Epithelial cell of proximal tubule (primary cell): ENCODE measurements around the gene KCTD15. TPM values are rescaled to one million over a fixed set of nuclear protein-coding genes. Genes with fewer than 3 reads are reported as not detected.

ENCODE experiments used
- DNase-seq: peaks from one replicate; pipeline ENCODE4 v3.0.0-alpha.2; 2011; ENCODE audit warnings: low read depth
- H3K4me3 ChIP-seq: 2 replicates; pipeline ENCODE4 v1.5.1; 2011; ENCODE audit warnings: low read depth, mild to moderate bottlenecking, low read length
- CTCF ChIP-seq: conservative IDR thresholded peaks from 2 replicates; pipeline ENCODE4 v1.5.1; 2012; ENCODE audit warnings: low read depth, mild to moderate bottlenecking, low read length
- total RNA-seq: library from RNA; depleted of rRNA; stranded (reverse); fragments of >200 nt; gene quantifications from 2 replicates; pipeline ENCODE4 v1.2.3, GENCODE V29; 2015

The KCTD15 gene
- total RNA-seq, 1 donor from 2014 or later, result 22.4 TPM

- H3K4me3 ChIP-seq, result no peak overlapping the region
- no peak for TF ChIP-seq CTCF
- no peak for DNase-seq
These were observed 45.3 kb upstream of the KCTD15 start for GRCh38 chr19:33751436-33751770.

- DNase-seq, result no peak
- H3K4me3 ChIP-seq, result no peak overlapping the region
- no peak for TF ChIP-seq CTCF
These were observed 44.5 kb upstream of the KCTD15 start for GRCh38 chr19:33752018-33752800.

- TF ChIP-seq CTCF, result no peak
These were observed 43.7 kb upstream of the KCTD15 start for GRCh38 chr19:33752945-33753344.

GRCh38 chr19:33754361-33754760 is 42.3 kb upstream of the KCTD15 start:
- DNase-seq, result no peak
- no peak for TF ChIP-seq CTCF
- H3K4me3 ChIP-seq, result no peak overlapping the region

More at GRCh38 chr19:33752945-33753344, 43.7 kb upstream of the KCTD15 start:
- no peak overlapping the region for H3K4me3 ChIP-seq
- no peak for DNase-seq

- no peak for DNase-seq
- H3K4me3 ChIP-seq, result no peak overlapping the region
- no peak for TF ChIP-seq CTCF
These were observed 41.3 kb upstream of the KCTD15 start for GRCh38 chr19:33755099-33756035.

GRCh38 chr19:33756177-33756576 is 40.5 kb upstream of the KCTD15 start:
- H3K4me3 ChIP-seq, result no peak overlapping the region
- no peak for DNase-seq
- TF ChIP-seq CTCF, result no peak
